WTC11 (cell line): ENCODE results near the gene HOXA1. TPM values are rescaled to one million over a fixed set of nuclear protein-coding genes. Genes with fewer than 3 reads are reported as not detected.

ENCODE experiments used
- ATAC-seq: fragments of 200-7000 bp; cut with Tn5 transposase; 2 replicates; pipeline ENCODE4 v1.10.0; 2021; ENCODE audit warnings: mild to moderate bottlenecking, moderate library complexity
- CTCF ChIA-PET: fragments of 300-600 bp; sonication (Branson Sonifier 250); formaldehyde crosslinking; loops from one replicate; lab custom pipeline; 2021; ENCODE audit warnings: antibody characterized with exemption; lab: Charles Lee
- POLR2A ChIA-PET: fragments of 350-600 bp; sonication (Branson Sonifier 250); formaldehyde crosslinking; loops from one replicate; lab custom pipeline; 2021; ENCODE audit warnings: antibody characterized with exemption; lab: Charles Lee
- DNase-seq: peaks from one replicate; pipeline ENCODE4 v3.0.0; 2021; ENCODE audit warnings: low spot score
- H3K27ac Mint-ChIP-seq: 2 replicates; pipeline ENCODE4 v1.8.0; 2021; ENCODE audit warnings: mixed read lengths
- H3K27me3 Mint-ChIP-seq: 2 replicates; pipeline ENCODE4 v1.8.0; 2021; ENCODE audit warnings: low read depth, mild to moderate bottlenecking, moderate library complexity, mixed read lengths
- H3K36me3 Mint-ChIP-seq: 2 replicates; pipeline ENCODE4 v1.8.0; 2021; ENCODE audit warnings: mixed read lengths
- H3K4me1 Mint-ChIP-seq: 2 replicates; pipeline ENCODE4 v1.8.0; 2022; ENCODE audit warnings: mixed read lengths
- H3K4me3 Mint-ChIP-seq: 2 replicates; pipeline ENCODE4 v1.8.0; 2021; ENCODE audit warnings: mild to moderate bottlenecking, moderate library complexity, mixed read lengths
- H3K9me3 Mint-ChIP-seq: 2 replicates; pipeline ENCODE4 v1.8.0; 2021; ENCODE audit warnings: mixed read lengths
- ATF1 ChIP-seq: sonication (generic); formaldehyde crosslinking; IDR thresholded peaks from 2 replicates; pipeline ENCODE4 v1.8.1; 2023; ENCODE audit warnings: mild to moderate bottlenecking, moderate library complexity, missing genetic modification reagents
- CBFB ChIP-seq: sonication (generic); formaldehyde crosslinking; IDR thresholded peaks from 2 replicates; pipeline ENCODE4 v1.8.1; 2022; ENCODE audit warnings: mild to moderate bottlenecking, low read depth, missing genetic modification reagents
- ESRRA ChIP-seq: sonication (generic); formaldehyde crosslinking; IDR thresholded peaks from 2 replicates; pipeline ENCODE4 v1.8.1; 2022; ENCODE audit warnings: mild to moderate bottlenecking, missing genetic modification reagents, borderline replicate concordance
- FOXP1 ChIP-seq: sonication (generic); formaldehyde crosslinking; IDR thresholded peaks from 2 replicates; pipeline ENCODE4 v1.8.0; 2022; ENCODE audit warnings: missing genetic modification reagents, mild to moderate bottlenecking, moderate library complexity, borderline replicate concordance
- GRHL2 ChIP-seq: fragments of 250-450 bp; sonication (Bioruptor Pico); IDR thresholded peaks from 2 replicates; pipeline ENCODE4 v1.8.0; 2022; ENCODE audit warnings: mild to moderate bottlenecking, moderate library complexity; ENCODE audit not compliant: insufficient replicate concordance, severe bottlenecking
- GTF2I ChIP-seq: fragments of 250-450 bp; sonication (Bioruptor Pico); conservative IDR thresholded peaks from 2 replicates; pipeline ENCODE4 v1.4.0; 2021; ENCODE audit warnings: mild to moderate bottlenecking
- NFATC4 ChIP-seq: fragments of 250-450 bp; sonication (Bioruptor Pico); IDR thresholded peaks from 2 replicates; pipeline ENCODE4 v1.9.0; 2021; ENCODE audit warnings: mild to moderate bottlenecking
- NR1H2 ChIP-seq: sonication (generic); formaldehyde crosslinking; IDR thresholded peaks from 2 replicates; pipeline ENCODE4 v1.9.0; 2021; ENCODE audit warnings: mild to moderate bottlenecking, moderate library complexity, missing genetic modification reagents
- RELA ChIP-seq: sonication (generic); formaldehyde crosslinking; IDR thresholded peaks from 2 replicates; pipeline ENCODE4 v1.8.1; 2022; ENCODE audit warnings: missing genetic modification reagents, mild to moderate bottlenecking, borderline replicate concordance
- TEAD1 ChIP-seq: sonication (generic); formaldehyde crosslinking; IDR thresholded peaks from 2 replicates; pipeline ENCODE4 v1.8.0; 2022; ENCODE audit warnings: mild to moderate bottlenecking, missing genetic modification reagents
- TP53 ChIP-seq: sonication (generic); formaldehyde crosslinking; IDR thresholded peaks from 2 replicates; pipeline ENCODE4 v1.8.1; 2023; ENCODE audit warnings: mild to moderate bottlenecking, missing genetic modification reagents
- ZNF121 ChIP-seq: sonication (generic); formaldehyde crosslinking; IDR thresholded peaks from 2 replicates; pipeline ENCODE4 v1.8.0; 2023; ENCODE audit warnings: missing genetic modification reagents
- ZNF138 ChIP-seq: sonication (generic); formaldehyde crosslinking; conservative IDR thresholded peaks from 2 replicates; pipeline ENCODE4 v1.8.1; 2022; ENCODE audit warnings: mild to moderate bottlenecking, moderate library complexity, missing genetic modification reagents
- total RNA-seq: library from RNA; stranded (reverse); gene quantifications from 3 replicates; pipeline ENCODE4 v1.2.3, GENCODE V29; 2021
- TF ChIP-seq, protein P1 (sequence below): sonication (generic); formaldehyde crosslinking; IDR thresholded peaks from 2 replicates; pipeline ENCODE4 v1.8.0; 2023; ENCODE audit warnings: mild to moderate bottlenecking, missing genetic modification reagents
- TF ChIP-seq, protein P2 (sequence below): fragments of 250-450 bp; sonication (Bioruptor Pico); IDR thresholded peaks from 2 replicates; pipeline ENCODE4 v1.9.0; 2021; ENCODE audit warnings: mild to moderate bottlenecking
- TF ChIP-seq, protein P3 (sequence below): sonication (generic); formaldehyde crosslinking; IDR thresholded peaks from 2 replicates; pipeline ENCODE4 v1.8.0; 2023; ENCODE audit warnings: missing genetic modification reagents, mild to moderate bottlenecking, borderline replicate concordance
- TF ChIP-seq, protein P4 (sequence below): fragments of 250-450 bp; sonication (Bioruptor Pico); IDR thresholded peaks from 2 replicates; pipeline ENCODE4 v1.8.0; 2021; ENCODE audit warnings: mild to moderate bottlenecking
- TF ChIP-seq, protein P5 (sequence below): sonication (generic); formaldehyde crosslinking; IDR thresholded peaks from 2 replicates; pipeline ENCODE4 v1.8.1; 2022; ENCODE audit warnings: low read depth, mild to moderate bottlenecking, moderate library complexity, missing genetic modification reagents, borderline replicate concordance
- TF ChIP-seq, protein P6 (sequence below): sonication (generic); formaldehyde crosslinking; IDR thresholded peaks from 2 replicates; pipeline ENCODE4 v1.8.1; 2022; ENCODE audit warnings: low read depth, missing genetic modification reagents, borderline replicate concordance
- TF ChIP-seq, protein P7 (sequence below): sonication (generic); formaldehyde crosslinking; IDR thresholded peaks from 2 replicates; pipeline ENCODE4 v1.8.1; 2022; ENCODE audit warnings: missing genetic modification reagents, borderline replicate concordance

Gene HOXA1
- total RNA-seq, 1 experiment from 2014 or later, result not detected

DNA sequence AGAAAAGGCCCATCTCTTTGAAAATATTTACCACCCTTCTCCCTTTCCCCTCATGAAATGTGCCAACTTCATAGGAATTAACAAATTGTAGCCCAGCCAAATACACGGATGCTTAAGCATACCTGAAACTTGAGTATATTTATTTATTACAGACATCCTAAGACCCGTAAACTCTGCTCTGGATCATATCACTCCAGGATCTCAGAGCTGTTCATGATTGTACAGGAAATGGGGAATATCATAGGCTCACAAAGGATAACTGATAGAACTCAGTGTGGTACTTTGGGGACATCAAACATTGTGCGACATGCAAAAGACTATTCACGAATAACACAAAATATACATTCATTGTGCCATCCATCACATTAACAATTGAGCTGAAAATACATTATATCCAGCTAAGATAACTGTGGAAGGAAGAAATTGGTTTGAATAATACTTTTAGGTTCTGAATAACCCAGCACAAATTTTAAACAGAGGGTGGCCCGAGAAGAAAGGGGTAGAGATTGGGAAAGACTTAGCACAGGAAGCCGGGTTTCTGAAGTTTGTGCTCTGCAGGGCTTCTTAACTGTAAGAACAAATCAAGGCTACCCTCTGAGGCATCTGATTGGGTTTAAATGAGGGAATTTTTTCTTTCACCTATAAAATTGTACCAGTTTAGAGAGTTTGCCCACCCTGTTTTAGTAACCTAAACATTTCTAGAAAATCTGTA, 2.5 kb downstream of the HOXA1 start (continued):
- TF ChIP-seq, protein P1, sequence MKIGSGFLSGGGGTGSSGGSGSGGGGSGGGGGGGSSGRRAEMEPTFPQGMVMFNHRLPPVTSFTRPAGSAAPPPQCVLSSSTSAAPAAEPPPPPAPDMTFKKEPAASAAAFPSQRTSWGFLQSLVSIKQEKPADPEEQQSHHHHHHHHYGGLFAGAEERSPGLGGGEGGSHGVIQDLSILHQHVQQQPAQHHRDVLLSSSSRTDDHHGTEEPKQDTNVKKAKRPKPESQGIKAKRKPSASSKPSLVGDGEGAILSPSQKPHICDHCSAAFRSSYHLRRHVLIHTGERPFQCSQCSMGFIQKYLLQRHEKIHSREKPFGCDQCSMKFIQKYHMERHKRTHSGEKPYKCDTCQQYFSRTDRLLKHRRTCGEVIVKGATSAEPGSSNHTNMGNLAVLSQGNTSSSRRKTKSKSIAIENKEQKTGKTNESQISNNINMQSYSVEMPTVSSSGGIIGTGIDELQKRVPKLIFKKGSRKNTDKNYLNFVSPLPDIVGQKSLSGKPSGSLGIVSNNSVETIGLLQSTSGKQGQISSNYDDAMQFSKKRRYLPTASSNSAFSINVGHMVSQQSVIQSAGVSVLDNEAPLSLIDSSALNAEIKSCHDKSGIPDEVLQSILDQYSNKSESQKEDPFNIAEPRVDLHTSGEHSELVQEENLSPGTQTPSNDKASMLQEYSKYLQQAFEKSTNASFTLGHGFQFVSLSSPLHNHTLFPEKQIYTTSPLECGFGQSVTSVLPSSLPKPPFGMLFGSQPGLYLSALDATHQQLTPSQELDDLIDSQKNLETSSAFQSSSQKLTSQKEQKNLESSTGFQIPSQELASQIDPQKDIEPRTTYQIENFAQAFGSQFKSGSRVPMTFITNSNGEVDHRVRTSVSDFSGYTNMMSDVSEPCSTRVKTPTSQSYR, result no peak
- TF ChIP-seq ZNF138 (CRISPR knock-in tag), result no peak
- TF ChIP-seq GRHL2 (CRISPR knock-in tag), result no peak
- TF ChIP-seq RELA (CRISPR knock-in tag), result no peak
- TF ChIP-seq ATF1 (CRISPR knock-in tag), result no peak
- TF ChIP-seq, protein P2, sequence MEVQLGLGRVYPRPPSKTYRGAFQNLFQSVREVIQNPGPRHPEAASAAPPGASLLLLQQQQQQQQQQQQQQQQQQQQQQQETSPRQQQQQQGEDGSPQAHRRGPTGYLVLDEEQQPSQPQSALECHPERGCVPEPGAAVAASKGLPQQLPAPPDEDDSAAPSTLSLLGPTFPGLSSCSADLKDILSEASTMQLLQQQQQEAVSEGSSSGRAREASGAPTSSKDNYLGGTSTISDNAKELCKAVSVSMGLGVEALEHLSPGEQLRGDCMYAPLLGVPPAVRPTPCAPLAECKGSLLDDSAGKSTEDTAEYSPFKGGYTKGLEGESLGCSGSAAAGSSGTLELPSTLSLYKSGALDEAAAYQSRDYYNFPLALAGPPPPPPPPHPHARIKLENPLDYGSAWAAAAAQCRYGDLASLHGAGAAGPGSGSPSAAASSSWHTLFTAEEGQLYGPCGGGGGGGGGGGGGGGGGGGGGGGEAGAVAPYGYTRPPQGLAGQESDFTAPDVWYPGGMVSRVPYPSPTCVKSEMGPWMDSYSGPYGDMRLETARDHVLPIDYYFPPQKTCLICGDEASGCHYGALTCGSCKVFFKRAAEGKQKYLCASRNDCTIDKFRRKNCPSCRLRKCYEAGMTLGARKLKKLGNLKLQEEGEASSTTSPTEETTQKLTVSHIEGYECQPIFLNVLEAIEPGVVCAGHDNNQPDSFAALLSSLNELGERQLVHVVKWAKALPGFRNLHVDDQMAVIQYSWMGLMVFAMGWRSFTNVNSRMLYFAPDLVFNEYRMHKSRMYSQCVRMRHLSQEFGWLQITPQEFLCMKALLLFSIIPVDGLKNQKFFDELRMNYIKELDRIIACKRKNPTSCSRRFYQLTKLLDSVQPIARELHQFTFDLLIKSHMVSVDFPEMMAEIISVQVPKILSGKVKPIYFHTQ (CRISPR knock-in tag), result no peak

DNA sequence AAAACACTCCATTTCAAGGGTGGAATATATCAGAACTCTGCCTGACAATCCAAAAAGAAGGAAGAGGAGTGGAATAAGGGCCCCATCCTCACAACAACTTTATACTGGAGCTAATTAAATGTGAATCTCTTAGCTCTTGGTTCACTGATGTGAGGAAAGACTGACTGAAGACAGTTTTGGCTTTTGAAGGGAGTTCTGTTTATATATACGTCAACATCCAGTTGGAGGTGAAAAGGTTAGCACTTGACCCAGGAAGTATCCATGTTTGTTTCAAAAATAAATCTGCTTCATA, 3.0 kb downstream of the HOXA1 start:
- H3K27me3 Mint-ChIP-seq, result peaks cover 100% of the 10 kb centered on the region
- no peak overlapping the region for H3K4me3 Mint-ChIP-seq
- H3K9me3 Mint-ChIP-seq, result no peaks in the 10 kb centered on the region
- no peak for ATAC-seq
- ChIA-PET POLR2A (no interaction called here), CTCF (interaction anchor here (1.0 to 2.9 kb wide), 2 partner anchors 58 to 87 kb away, joined by 3 to 8 read pairs; no protein-coding TSS in a partner anchor)
- peaks cover 65% of the 10 kb centered on the region for H3K4me1 Mint-ChIP-seq
- 0 out of 2 replicates have a peak, but pooled peaks cover 5% of the 10 kb centered on the region for H3K36me3 Mint-ChIP-seq
- H3K27ac Mint-ChIP-seq, result no peak overlapping the region
- DNase-seq, result no peak
- no peak for TF ChIP-seq TEAD1 (CRISPR knock-in tag)
- no peak for TF ChIP-seq NFATC4 (CRISPR knock-in tag)
- TF ChIP-seq, protein P3, sequence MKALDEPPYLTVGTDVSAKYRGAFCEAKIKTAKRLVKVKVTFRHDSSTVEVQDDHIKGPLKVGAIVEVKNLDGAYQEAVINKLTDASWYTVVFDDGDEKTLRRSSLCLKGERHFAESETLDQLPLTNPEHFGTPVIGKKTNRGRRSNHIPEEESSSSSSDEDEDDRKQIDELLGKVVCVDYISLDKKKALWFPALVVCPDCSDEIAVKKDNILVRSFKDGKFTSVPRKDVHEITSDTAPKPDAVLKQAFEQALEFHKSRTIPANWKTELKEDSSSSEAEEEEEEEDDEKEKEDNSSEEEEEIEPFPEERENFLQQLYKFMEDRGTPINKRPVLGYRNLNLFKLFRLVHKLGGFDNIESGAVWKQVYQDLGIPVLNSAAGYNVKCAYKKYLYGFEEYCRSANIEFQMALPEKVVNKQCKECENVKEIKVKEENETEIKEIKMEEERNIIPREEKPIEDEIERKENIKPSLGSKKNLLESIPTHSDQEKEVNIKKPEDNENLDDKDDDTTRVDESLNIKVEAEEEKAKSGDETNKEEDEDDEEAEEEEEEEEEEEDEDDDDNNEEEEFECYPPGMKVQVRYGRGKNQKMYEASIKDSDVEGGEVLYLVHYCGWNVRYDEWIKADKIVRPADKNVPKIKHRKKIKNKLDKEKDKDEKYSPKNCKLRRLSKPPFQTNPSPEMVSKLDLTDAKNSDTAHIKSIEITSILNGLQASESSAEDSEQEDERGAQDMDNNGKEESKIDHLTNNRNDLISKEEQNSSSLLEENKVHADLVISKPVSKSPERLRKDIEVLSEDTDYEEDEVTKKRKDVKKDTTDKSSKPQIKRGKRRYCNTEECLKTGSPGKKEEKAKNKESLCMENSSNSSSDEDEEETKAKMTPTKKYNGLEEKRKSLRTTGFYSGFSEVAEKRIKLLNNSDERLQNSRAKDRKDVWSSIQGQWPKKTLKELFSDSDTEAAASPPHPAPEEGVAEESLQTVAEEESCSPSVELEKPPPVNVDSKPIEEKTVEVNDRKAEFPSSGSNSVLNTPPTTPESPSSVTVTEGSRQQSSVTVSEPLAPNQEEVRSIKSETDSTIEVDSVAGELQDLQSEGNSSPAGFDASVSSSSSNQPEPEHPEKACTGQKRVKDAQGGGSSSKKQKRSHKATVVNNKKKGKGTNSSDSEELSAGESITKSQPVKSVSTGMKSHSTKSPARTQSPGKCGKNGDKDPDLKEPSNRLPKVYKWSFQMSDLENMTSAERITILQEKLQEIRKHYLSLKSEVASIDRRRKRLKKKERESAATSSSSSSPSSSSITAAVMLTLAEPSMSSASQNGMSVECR (CRISPR knock-in tag), result no peak
- no peak for TF ChIP-seq ZNF121 (CRISPR knock-in tag)
- TF ChIP-seq, protein P4, sequence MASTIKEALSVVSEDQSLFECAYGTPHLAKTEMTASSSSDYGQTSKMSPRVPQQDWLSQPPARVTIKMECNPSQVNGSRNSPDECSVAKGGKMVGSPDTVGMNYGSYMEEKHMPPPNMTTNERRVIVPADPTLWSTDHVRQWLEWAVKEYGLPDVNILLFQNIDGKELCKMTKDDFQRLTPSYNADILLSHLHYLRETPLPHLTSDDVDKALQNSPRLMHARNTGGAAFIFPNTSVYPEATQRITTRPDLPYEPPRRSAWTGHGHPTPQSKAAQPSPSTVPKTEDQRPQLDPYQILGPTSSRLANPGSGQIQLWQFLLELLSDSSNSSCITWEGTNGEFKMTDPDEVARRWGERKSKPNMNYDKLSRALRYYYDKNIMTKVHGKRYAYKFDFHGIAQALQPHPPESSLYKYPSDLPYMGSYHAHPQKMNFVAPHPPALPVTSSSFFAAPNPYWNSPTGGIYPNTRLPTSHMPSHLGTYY (CRISPR knock-in tag), result no peak
- no peak for TF ChIP-seq FOXP1 (CRISPR knock-in tag)
- no peak for TF ChIP-seq ESRRA (CRISPR knock-in tag)
- TF ChIP-seq, protein P5, sequence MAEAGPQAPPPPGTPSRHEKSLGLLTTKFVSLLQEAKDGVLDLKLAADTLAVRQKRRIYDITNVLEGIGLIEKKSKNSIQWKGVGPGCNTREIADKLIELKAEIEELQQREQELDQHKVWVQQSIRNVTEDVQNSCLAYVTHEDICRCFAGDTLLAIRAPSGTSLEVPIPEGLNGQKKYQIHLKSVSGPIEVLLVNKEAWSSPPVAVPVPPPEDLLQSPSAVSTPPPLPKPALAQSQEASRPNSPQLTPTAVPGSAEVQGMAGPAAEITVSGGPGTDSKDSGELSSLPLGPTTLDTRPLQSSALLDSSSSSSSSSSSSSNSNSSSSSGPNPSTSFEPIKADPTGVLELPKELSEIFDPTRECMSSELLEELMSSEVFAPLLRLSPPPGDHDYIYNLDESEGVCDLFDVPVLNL (CRISPR knock-in tag), result no peak
- no peak for TF ChIP-seq NR1H2 (CRISPR knock-in tag)
- TF ChIP-seq CBFB (CRISPR knock-in tag), result no peak
- no peak for TF ChIP-seq GRHL2 (CRISPR knock-in tag)
- no peak for TF ChIP-seq TP53
- TF ChIP-seq, protein P6, sequence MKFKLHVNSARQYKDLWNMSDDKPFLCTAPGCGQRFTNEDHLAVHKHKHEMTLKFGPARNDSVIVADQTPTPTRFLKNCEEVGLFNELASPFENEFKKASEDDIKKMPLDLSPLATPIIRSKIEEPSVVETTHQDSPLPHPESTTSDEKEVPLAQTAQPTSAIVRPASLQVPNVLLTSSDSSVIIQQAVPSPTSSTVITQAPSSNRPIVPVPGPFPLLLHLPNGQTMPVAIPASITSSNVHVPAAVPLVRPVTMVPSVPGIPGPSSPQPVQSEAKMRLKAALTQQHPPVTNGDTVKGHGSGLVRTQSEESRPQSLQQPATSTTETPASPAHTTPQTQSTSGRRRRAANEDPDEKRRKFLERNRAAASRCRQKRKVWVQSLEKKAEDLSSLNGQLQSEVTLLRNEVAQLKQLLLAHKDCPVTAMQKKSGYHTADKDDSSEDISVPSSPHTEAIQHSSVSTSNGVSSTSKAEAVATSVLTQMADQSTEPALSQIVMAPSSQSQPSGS (CRISPR knock-in tag), result no peak
- TF ChIP-seq GTF2I (CRISPR knock-in tag), result no peak
- TF ChIP-seq, protein P7, sequence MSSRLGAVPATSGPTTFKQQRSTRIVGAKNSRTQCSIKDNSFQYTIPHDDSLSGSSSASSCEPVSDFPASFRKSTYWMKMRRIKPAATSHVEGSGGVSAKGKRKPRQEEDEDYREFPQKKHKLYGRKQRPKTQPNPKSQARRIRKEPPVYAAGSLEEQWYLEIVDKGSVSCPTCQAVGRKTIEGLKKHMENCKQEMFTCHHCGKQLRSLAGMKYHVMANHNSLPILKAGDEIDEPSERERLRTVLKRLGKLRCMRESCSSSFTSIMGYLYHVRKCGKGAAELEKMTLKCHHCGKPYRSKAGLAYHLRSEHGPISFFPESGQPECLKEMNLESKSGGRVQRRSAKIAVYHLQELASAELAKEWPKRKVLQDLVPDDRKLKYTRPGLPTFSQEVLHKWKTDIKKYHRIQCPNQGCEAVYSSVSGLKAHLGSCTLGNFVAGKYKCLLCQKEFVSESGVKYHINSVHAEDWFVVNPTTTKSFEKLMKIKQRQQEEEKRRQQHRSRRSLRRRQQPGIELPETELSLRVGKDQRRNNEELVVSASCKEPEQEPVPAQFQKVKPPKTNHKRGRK, result no peak
